ENCODE measurements around the gene IQGAP1. TPM values are rescaled to one million over a fixed set of nuclear protein-coding genes. Genes with fewer than 3 reads are reported as not detected.

Gene IQGAP1
- total RNA-seq, 2 donors from 2014 or later = 79.6 to 92.9 TPM

DNA sequence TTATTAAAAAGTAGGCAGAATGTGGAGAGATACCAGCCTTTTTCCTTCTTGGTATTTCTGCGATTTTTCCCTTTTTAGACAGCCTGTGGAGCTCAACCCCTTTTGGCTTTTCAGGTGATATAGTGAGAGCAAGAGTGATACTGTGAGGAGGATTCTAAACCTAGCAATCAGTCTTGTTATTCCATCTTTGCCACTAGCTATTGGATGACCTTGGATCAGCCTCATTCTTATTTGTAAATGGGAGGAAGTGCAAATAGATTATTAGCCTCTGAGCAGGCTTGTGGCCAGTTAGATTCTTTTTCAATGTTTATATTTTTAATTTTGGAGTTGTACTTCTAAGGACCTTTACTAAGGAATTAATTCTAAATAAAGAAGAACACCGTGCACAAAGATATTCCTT is 34.0 kb downstream of the IQGAP1 start:
- intact Hi-C loops (cut with DNase I) = no loop called here
- no peak for TF ChIP-seq POLR2A (IDR thresholded peaks at IDR 0.05)
- TF ChIP-seq, protein P1, sequence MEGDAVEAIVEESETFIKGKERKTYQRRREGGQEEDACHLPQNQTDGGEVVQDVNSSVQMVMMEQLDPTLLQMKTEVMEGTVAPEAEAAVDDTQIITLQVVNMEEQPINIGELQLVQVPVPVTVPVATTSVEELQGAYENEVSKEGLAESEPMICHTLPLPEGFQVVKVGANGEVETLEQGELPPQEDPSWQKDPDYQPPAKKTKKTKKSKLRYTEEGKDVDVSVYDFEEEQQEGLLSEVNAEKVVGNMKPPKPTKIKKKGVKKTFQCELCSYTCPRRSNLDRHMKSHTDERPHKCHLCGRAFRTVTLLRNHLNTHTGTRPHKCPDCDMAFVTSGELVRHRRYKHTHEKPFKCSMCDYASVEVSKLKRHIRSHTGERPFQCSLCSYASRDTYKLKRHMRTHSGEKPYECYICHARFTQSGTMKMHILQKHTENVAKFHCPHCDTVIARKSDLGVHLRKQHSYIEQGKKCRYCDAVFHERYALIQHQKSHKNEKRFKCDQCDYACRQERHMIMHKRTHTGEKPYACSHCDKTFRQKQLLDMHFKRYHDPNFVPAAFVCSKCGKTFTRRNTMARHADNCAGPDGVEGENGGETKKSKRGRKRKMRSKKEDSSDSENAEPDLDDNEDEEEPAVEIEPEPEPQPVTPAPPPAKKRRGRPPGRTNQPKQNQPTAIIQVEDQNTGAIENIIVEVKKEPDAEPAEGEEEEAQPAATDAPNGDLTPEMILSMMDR (IDR thresholded peaks at IDR 0.05) = no peak
- 36 to 62% methylated on average over 2 of the region's 2 CpGs for WGBS, 2 donors
- ATAC-seq (no peak), DNase-seq (no peak)
- no peaks in the 10 kb centered on the region for H3K27me3 ChIP-seq
- no peak overlapping the region for H3K4me3 ChIP-seq
- peak overlapping the region in 1 of 4 donors; percentile 2 for H3K27ac ChIP-seq
- H3K9me3 ChIP-seq = no peaks in the 10 kb centered on the region
- H3K36me3 ChIP-seq (replicated peaks in 1 of 2; ENCODE audit: insufficient read depth in 1 of 2, low read depth in 2 of 2) = no peaks in the 10 kb centered on the region
- peaks cover 54% of the 10 kb centered on the region for H3K4me1 ChIP-seq

DNA sequence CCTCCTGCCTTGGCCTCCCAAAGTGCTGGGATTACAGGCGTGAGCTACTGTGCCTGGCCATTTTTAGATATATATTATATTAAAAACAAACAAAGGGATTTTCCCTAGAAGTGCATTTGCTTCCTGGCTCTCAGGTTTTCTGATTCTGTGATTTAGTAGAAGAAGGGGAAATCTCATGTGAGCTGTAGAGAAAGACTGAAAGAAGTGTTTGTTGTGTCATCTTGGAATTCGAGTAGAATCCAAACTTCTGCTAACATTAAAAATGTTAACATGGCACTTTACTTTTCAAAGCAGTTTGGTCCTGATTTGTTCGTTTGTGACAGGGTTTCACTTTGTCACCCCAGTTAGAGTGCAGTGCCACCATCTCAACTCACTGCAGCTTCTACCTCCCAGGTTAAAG is 34.9 kb downstream of the IQGAP1 start:
- intact Hi-C loops (cut with DNase I) = no loop called here
- ATAC-seq (no peak), DNase-seq (no peak)
- 71 to 76% methylated on average over 3 of the region's 3 CpGs for WGBS, 2 donors
- H3K36me3 ChIP-seq (replicated peaks in 1 of 2; ENCODE audit: insufficient read depth in 1 of 2, low read depth in 2 of 2) = no peaks in the 10 kb centered on the region
- TF ChIP-seq, protein P1 (IDR thresholded peaks at IDR 0.05) = no peak
- no peak for TF ChIP-seq POLR2A (IDR thresholded peaks at IDR 0.05)
- no peaks in the 10 kb centered on the region for H3K9me3 ChIP-seq
- no peaks in the 10 kb centered on the region for H3K27me3 ChIP-seq
- H3K27ac ChIP-seq = no peak overlapping the region
- H3K4me1 ChIP-seq = peaks cover 54% of the 10 kb centered on the region
- no peak overlapping the region for H3K4me3 ChIP-seq

- Histone ChIP-seq H3K36me3 (replicated peaks in 1 of 2; ENCODE audit: insufficient read depth in 1 of 2, low read depth in 2 of 2) (peaks cover 0 to 2% of the 10 kb centered on the region in 2 donors), H3K4me3 (no peak overlapping the region), H3K4me1 (peaks cover 47% of the 10 kb centered on the region), H3K27ac (no peak overlapping the region), H3K9me3 (no peaks in the 10 kb centered on the region), H3K27me3 (no peaks in the 10 kb centered on the region)
- ATAC-seq (no peak), DNase-seq (no peak)
- WGBS, 2 donors = 20 to 27% methylated on average over 4 of the region's 4 CpGs
- TF ChIP-seq, protein P1 (IDR thresholded peaks at IDR 0.05) = no peak
- TF ChIP-seq POLR2A (IDR thresholded peaks at IDR 0.05) = no peak
- intact Hi-C loops (cut with DNase I) = no loop called here
Measured at GRCh38 chr15:90423801-90424319, 35.8 kb downstream of the IQGAP1 start.

DNA sequence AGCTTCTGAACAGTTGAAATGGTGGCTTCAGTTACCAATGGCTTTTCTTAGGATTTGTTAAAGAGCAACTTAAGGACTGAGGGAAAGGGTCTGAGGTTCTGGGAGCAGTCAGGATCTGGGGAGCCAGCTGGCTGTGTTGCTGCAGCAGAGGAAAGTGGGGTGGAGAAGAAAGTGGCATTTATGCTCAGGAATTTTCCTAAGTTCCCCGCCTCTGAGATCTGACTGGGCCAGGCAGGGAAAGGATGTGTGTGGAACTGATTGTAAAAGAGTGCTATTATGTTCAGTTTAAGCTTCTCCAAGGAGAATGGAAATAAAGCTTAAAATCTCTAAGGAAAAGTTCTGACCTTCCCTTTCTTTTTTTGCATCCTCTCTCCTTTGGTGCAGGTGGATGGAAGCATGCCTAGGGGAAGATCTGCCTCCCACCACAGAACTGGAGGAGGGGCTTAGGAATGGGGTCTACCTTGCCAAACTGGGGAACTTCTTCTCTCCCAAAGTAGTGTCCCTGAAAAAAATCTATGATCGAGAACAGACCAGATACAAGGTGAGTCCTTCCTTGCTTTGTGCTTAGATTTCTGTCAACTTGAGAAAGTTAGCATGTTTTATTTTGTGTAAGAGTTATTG is 37.8 kb downstream of the IQGAP1 start:
- Histone ChIP-seq H3K27me3 (no peaks in the 10 kb centered on the region), H3K9me3 (no peaks in the 10 kb centered on the region), H3K4me3 (no peak overlapping the region), H3K27ac (no peak overlapping the region), H3K36me3 (replicated peaks in 1 of 2; ENCODE audit: insufficient read depth in 1 of 2, low read depth in 2 of 2) (peaks cover 0 to 5% of the 10 kb centered on the region in 2 donors), H3K4me1 (peaks cover 29% of the 10 kb centered on the region)
- intact Hi-C loops (cut with DNase I) = no loop called here
- ATAC-seq = no peak
- no peak for DNase-seq
- 79 to 92% methylated on average over 2 of the region's 2 CpGs for WGBS, 2 donors
- TF ChIP-seq, protein P1 (IDR thresholded peaks at IDR 0.05) = no peak
- TF ChIP-seq POLR2A (IDR thresholded peaks at IDR 0.05) = no peak

GRCh38 chr15:90427185-90427584 is 39.1 kb downstream of the IQGAP1 start:
- intact Hi-C loops (cut with DNase I) = no loop called here
- whole genome bisulfite sequencing, 2 donors = 81 to 86% methylated on average over 5 of the region's 5 CpGs
- no peaks in the 10 kb centered on the region for H3K27me3 ChIP-seq
- H3K27ac ChIP-seq = no peak overlapping the region
- no peaks in the 10 kb centered on the region for H3K9me3 ChIP-seq
- ATAC-seq (no peak), DNase-seq (no peak)
- no peak for TF ChIP-seq POLR2A (IDR thresholded peaks at IDR 0.05)
- TF ChIP-seq, protein P1 (IDR thresholded peaks at IDR 0.05) = no peak
- H3K36me3 ChIP-seq (replicated peaks in 1 of 2; ENCODE audit: insufficient read depth in 1 of 2, low read depth in 2 of 2) = peaks cover 0 to 5% of the 10 kb centered on the region in 2 donors
- peaks cover 16% of the 10 kb centered on the region for H3K4me1 ChIP-seq
- no peak overlapping the region for H3K4me3 ChIP-seq
